Activated CD4-positive, alpha-beta memory T cell treated with anti-CD3 and anti-CD28 coated beads for 36 hours (primary cell): Measurements from ENCODE around the gene ATPAF1. TPM values are rescaled to one million over a fixed set of nuclear protein-coding genes. Genes with fewer than 3 reads are reported as not detected.

Source experiments
- CTCF ChIA-PET: fragments of 350-600 bp; sonication (Branson Sonifier 250); formaldehyde crosslinking; loops from one replicate; lab custom pipeline; 2021; ENCODE audit warnings: antibody characterized with exemption, inconsistent platforms; lab: Charles Lee
- POLR2A ChIA-PET: fragments of 350-600 bp; sonication (Branson Sonifier 250); formaldehyde crosslinking; loops from one replicate; lab custom pipeline; 2021; ENCODE audit warnings: antibody characterized with exemption; lab: Charles Lee
- DNase-seq: peaks from one replicate; pipeline ENCODE4 v3.0.0-alpha.2; 2020
- H3K27ac Mint-ChIP-seq: one replicate; pipeline ENCODE4 v1.8.0; 2021; ENCODE audit warnings: mixed read lengths
- H3K27me3 Mint-ChIP-seq: one replicate; pipeline ENCODE4 v1.8.0; 2021; ENCODE audit warnings: mixed read lengths
- H3K36me3 Mint-ChIP-seq: one replicate; pipeline ENCODE4 v1.8.0; 2021; ENCODE audit warnings: mixed read lengths
- H3K4me1 Mint-ChIP-seq: one replicate; pipeline ENCODE4 v1.8.0; 2021; ENCODE audit warnings: low read depth, mixed read lengths
- H3K4me3 Mint-ChIP-seq: one replicate; pipeline ENCODE4 v1.8.0; 2021; ENCODE audit warnings: mild to moderate bottlenecking, mixed read lengths
- H3K9me3 Mint-ChIP-seq: one replicate; pipeline ENCODE4 v1.8.0; 2021; ENCODE audit warnings: mixed read lengths
- intact Hi-C: fragments of 100-400 bp; cut with micrococcal nuclease; formaldehyde crosslinking; loops from one replicate; pipeline ENCODE4 v1.15.1; 2023
- total RNA-seq, 2 experiments: library from RNA; stranded (reverse); gene quantifications; one replicate each; pipeline ENCODE4 v1.2.3, GENCODE V29; 2021

ATPAF1 gene
- total RNA-seq, 2 experiments from 2014 or later: 45.0 to 45.9 TPM

DNA sequence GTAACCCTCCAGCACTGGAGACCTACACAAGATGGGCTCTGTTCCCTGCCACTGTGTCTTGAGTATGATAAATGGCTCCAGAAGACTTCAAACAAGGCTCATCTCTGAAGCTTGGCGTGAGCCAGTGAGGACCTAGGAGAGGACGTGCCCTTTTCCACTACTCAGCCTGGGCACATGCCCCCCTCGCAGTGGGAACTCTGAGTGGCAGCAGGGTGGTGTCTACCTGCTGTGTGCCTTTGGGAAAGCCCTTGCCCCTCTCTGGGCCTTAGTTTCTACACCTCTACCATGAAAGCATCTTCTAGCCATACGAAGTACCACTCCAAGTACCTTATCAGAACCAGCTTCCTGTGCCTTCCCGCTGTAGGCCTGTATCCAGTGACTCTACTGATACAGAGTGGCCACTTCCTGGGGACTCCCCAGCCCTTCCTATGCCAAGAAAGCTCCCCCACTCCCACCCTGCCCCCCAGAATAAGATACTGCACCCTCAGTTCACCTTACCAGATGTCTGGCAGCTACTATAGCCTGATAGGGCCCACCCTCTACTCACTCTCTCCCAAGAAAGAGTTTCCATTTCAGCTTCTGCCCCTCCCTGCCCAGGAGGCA is 48.4 kb downstream of the ATPAF1 start:
- no peak overlapping the region for H3K4me3 Mint-ChIP-seq
- no peaks in the 10 kb centered on the region for H3K27me3 Mint-ChIP-seq
- peaks cover 29% of the 10 kb centered on the region for H3K4me1 Mint-ChIP-seq
- POLR2A ChIA-PET: interaction anchor here (0.7 kb wide), 1 partner anchor 15 kb away, joined by 3 read pairs; the partner anchor contains the start of gene MKNK1
- H3K27ac Mint-ChIP-seq: no peak overlapping the region
- no peak for DNase-seq
- intact Hi-C loops: loop anchor here (5.0 kb wide), 1 partner anchor 48 kb away; the partner anchor contains the start of gene ATPAF1
- H3K36me3 Mint-ChIP-seq: no peaks in the 10 kb centered on the region
- no peaks in the 10 kb centered on the region for H3K9me3 Mint-ChIP-seq
- CTCF ChIA-PET: interaction anchor here (1.2 to 2.2 kb wide), 2 partner anchors 15 to 105 kb away, joined by 3 to 11 read pairs; no protein-coding TSS in a partner anchor

DNA sequence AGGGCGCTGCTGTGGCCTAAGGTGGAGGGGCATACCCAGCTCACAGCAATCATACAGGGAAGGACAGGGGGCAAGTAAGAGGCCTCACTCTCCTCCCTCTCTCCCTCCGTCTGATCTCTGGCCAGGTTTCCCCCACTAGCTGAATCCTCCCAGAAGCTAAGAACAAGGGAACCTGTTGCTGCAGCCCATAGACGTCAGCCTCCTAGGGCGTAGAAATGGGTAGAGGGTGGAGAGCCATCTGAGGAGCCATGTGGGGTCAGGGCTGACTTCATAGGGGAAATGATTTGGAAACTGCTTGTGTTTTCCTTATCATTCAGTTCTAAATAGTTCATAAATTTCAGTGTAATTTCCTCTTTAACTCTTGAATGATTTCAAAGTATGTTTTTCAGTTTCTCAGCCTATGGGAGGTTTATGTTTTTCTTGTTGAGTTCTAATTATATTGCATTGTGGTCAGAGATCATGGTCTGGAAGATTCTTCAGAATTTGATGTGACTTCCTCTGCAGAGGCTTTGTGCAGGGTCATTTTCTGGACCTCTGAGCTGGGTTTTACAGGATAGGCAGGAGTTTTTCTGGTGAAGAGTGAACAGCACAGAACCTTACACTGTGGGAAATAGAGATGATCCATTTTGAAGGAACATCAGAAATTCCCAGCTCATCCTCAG is 49.3 kb downstream of the ATPAF1 start:
- intact Hi-C loops: loop anchor here (5.0 kb wide), 1 partner anchor 48 kb away; the partner anchor contains the start of gene ATPAF1
- ChIA-PET POLR2A (interaction anchor here (0.7 kb wide), 1 partner anchor 14 kb away, joined by 3 read pairs; the partner anchor contains the start of gene MKNK1), CTCF (interaction anchor here (1.2 to 2.2 kb wide), 2 partner anchors 16 to 106 kb away, joined by 3 to 11 read pairs; no protein-coding TSS in a partner anchor)
- no peak for DNase-seq
- H3K4me1 Mint-ChIP-seq: peaks cover 38% of the 10 kb centered on the region
- H3K27ac Mint-ChIP-seq: no peak overlapping the region
- H3K27me3 Mint-ChIP-seq: no peaks in the 10 kb centered on the region
- H3K36me3 Mint-ChIP-seq: no peaks in the 10 kb centered on the region
- no peak overlapping the region for H3K4me3 Mint-ChIP-seq
- no peaks in the 10 kb centered on the region for H3K9me3 Mint-ChIP-seq

DNA sequence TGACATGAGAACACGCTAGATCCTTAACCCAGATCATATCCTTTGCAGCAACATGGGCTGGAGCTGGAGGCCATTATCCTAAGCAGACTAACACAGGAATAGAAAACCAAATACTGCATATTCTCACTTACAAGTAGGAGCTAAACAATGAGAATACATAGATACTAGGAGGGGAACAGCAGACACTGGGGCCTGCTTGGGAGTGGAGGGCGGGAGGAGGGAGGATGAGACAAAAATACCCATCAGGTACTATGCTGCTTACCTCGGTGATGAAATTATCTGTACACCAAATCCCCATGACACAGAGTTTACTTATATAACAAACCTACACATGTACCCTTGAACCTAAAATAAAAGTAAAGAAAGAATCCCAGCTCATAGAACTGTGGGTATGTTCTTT is 50.3 kb downstream of the ATPAF1 start:
- Mint-ChIP-seq H3K36me3 (no peaks in the 10 kb centered on the region), H3K9me3 (no peaks in the 10 kb centered on the region), H3K4me3 (peak overlapping the region; percentile 86), H3K27me3 (no peaks in the 10 kb centered on the region), H3K27ac (no peak overlapping the region), H3K4me1 (peaks cover 47% of the 10 kb centered on the region)
- CTCF ChIA-PET: interaction anchor here (0.9 to 2.8 kb wide), 4 partner anchors 13 to 107 kb away, joined by 3 to 16 read pairs (median 4); partner anchors contain the start of genes ATPAF1 and MKNK1
- POLR2A ChIA-PET: interaction anchor here (1.5 to 5.5 kb wide), 2 partner anchors 13 to 50 kb away, joined by 4 to 47 read pairs; partner anchors contain the start of genes ATPAF1 and MKNK1
- intact Hi-C loops: loop anchor here (2.0 to 5.0 kb wide), 2 partner anchors 49 to 101 kb away; partner anchors contain the start of genes ATPAF1 and EFCAB14
- no peak for DNase-seq

DNA sequence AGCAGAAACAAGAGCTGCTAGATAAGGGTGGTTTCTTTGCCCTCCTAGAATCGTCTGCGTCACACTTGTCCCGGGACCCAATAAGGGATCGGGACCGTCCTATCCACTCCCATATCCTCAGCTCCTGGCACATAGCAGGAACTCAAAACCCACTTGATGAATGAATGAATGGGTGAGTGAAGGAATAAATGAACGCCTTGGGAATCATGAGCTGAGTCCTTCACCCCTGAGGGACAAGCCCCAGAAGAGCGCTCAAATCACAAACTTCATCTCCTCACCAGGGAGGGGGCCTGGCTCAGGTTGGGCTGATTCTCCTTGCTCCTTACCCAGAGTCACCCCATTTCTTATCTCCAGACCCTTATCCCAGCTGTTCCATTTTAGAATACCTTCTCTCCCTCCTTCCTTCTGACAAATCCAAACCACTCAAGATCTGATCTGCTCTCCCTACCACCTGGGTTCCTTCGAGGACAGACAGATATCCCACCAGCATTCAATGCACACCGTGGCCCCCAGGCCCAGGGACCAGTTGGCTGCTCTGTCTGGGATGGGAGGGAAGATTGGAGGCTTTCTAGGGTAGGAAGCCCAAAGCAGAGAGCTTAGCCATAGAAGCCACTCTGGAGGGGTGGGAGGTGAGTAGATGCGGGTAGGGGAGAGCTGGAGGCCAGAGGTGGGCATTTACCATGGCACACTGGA is 50.9 kb downstream of the ATPAF1 start:
- Mint-ChIP-seq H3K36me3 (no peaks in the 10 kb centered on the region), H3K4me3 (peak overlapping the region; percentile 86), H3K27ac (peak overlapping the region; percentile 54), H3K27me3 (no peaks in the 10 kb centered on the region), H3K4me1 (peaks cover 51% of the 10 kb centered on the region), H3K9me3 (no peaks in the 10 kb centered on the region)
- intact Hi-C loops: loop anchor here (2.0 to 5.0 kb wide), 2 partner anchors 50 to 102 kb away; partner anchors contain the start of genes ATPAF1 and EFCAB14
- POLR2A ChIA-PET: interaction anchor here (0.7 to 5.5 kb wide), 5 partner anchors 13 to 185 kb away, joined by 3 to 47 read pairs (median 3); partner anchors contain the start of genes ATPAF1 and MKNK1
- DNase-seq: no peak
- CTCF ChIA-PET: interaction anchor here (0.9 to 2.8 kb wide), 5 partner anchors 13 to 108 kb away, joined by 3 to 16 read pairs (median 3); partner anchors contain the start of genes ATPAF1 and MKNK1

DNA sequence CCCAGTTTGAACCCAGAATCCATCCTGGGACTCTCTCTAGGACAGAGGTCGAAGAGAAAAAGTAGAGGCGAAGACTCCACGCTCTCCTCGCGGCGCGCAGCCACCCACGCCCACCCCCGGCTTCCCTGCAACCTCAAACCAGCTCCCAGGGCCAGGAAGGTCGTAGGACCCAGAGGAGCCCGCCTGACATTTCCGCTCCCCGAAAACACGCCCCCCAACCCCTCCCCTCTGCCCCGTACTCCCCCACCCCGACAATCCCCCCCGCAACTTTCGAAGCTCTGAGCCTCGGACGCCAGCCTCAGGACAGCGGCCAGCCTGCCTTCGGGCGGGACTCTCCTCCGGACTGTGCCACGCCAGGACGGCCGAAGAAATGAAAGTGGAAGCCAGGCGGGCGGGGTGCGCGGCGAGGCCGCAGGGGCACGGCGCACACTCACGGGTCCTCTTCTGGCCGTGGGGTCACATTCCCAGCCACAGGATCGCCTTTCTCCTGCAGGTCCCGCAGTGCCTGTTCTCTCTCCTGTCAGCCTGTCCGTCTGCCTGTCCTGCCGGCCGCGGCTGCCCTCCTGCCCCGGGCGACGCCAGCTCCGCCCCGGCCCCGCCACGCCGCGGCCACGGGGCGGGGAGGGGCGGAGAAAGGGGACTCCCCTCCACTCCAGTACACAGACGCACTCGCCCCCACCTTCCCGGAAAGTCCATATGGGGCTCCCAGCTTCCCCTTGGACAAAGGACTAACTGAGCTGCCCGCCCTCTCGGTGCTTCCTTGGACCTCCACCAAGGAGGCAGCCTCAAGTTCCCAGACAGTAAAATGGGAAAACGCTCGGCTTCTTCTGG is 51.7 kb downstream of the ATPAF1 start, which contains the start of gene MOB3C:
TSS of gene MOB3C (minus strand) at position 535 of the 831 bp plus-strand sequence. CDS start 3,490 bp downstream, outside the sequence.
- H3K9me3 Mint-ChIP-seq: no peaks in the 10 kb centered on the region
- CTCF ChIA-PET: interaction anchor here (0.7 to 2.8 kb wide), 5 partner anchors 12 to 109 kb away, joined by 3 to 16 read pairs (median 3); partner anchors contain the start of gene MKNK1
- no peaks in the 10 kb centered on the region for H3K36me3 Mint-ChIP-seq
- peak within 1 kb of the TSS; percentile 81 for H3K27ac Mint-ChIP-seq
- DNase-seq: peak; percentile 79
- peaks cover 51% of the 10 kb centered on the region for H3K4me1 Mint-ChIP-seq
- H3K4me3 Mint-ChIP-seq: peak within 1 kb of the TSS; percentile 86
- intact Hi-C loops: loop anchor here (1.0 to 5.0 kb wide), 3 partner anchors 12 to 102 kb away; partner anchors contain the start of genes ATPAF1, EFCAB14 and MKNK1
- POLR2A ChIA-PET: interaction anchor here (0.7 to 5.5 kb wide), 7 partner anchors 12 to 184 kb away, joined by 3 to 47 read pairs (median 4); partner anchors contain the start of genes ATPAF1, EFCAB14 and MKNK1
- H3K27me3 Mint-ChIP-seq: no peaks in the 10 kb centered on the region

DNA sequence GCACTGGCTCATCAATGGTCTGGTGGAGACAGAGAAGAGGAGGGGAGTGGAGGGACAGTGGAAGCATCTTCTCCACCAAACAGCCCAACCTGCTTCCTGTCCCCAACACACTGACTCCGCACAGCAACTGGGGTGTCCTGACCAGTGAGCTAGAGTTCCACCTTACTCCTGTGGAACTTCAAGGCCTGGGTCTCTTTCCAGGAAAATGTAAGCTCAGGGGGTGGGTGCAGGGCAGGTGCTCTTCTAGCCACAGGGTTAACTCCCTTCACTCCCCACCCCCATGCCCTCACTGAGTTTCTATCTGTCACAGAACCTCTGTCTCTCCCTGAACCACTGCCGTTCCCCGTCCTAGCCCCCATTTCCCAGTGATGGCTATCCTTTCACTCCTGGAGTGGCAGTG is 52.4 kb downstream of the ATPAF1 start:
- H3K4me1 Mint-ChIP-seq: peaks cover 53% of the 10 kb centered on the region
- CTCF ChIA-PET: interaction anchor here (1.4 to 2.8 kb wide), 2 partner anchors 11 to 109 kb away, joined by 5 to 16 read pairs; partner anchors contain the start of gene MKNK1
- DNase-seq: peak; percentile 30
- no peaks in the 10 kb centered on the region for H3K36me3 Mint-ChIP-seq
- POLR2A ChIA-PET: interaction anchor here (1.4 to 5.5 kb wide), 3 partner anchors 11 to 103 kb away, joined by 5 to 47 read pairs (median 6); partner anchors contain the start of genes ATPAF1, EFCAB14 and MKNK1
- H3K27me3 Mint-ChIP-seq: no peaks in the 10 kb centered on the region
- no peaks in the 10 kb centered on the region for H3K9me3 Mint-ChIP-seq
- H3K4me3 Mint-ChIP-seq: peak overlapping the region; percentile 86
- intact Hi-C loops: loop anchor here (1.0 to 5.0 kb wide), 3 partner anchors 11 to 103 kb away; partner anchors contain the start of genes ATPAF1, EFCAB14 and MKNK1
- peak overlapping the region; percentile 81 for H3K27ac Mint-ChIP-seq

DNA sequence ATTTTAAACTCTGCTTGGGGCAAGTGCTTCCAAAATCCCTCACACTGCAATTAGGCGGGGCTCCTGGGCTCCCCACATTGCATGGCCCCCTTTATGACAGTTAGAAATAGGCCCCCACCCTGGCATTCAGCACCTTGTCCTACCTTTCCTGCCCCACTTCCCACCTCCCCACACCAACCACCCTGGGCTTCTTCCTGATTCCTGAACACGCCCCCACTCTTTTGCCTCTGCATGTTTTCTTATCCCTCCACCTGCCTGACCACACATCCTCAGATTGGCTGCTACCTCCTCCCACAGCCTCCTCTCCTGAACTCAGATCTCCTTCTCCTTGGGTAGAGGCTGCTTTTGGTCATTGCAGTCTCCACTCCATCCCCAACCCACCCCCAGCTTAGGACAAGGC is 53.1 kb downstream of the ATPAF1 start:
- ChIA-PET CTCF (interaction anchor here (1.4 to 2.8 kb wide), 2 partner anchors 10 to 110 kb away, joined by 5 to 16 read pairs; partner anchors contain the start of gene MKNK1), POLR2A (interaction anchor here (1.4 to 5.5 kb wide), 3 partner anchors 10 to 104 kb away, joined by 5 to 47 read pairs (median 6); partner anchors contain the start of genes ATPAF1, EFCAB14 and MKNK1)
- H3K9me3 Mint-ChIP-seq: no peaks in the 10 kb centered on the region
- no peak for DNase-seq
- no peaks in the 10 kb centered on the region for H3K36me3 Mint-ChIP-seq
- peak overlapping the region; percentile 86 for H3K4me3 Mint-ChIP-seq
- H3K27ac Mint-ChIP-seq: peak overlapping the region; percentile 11
- intact Hi-C loops: loop anchor here (5.0 kb wide), 1 partner anchor 52 kb away; the partner anchor contains the start of gene ATPAF1
- H3K27me3 Mint-ChIP-seq: no peaks in the 10 kb centered on the region
- peaks cover 53% of the 10 kb centered on the region for H3K4me1 Mint-ChIP-seq

DNA sequence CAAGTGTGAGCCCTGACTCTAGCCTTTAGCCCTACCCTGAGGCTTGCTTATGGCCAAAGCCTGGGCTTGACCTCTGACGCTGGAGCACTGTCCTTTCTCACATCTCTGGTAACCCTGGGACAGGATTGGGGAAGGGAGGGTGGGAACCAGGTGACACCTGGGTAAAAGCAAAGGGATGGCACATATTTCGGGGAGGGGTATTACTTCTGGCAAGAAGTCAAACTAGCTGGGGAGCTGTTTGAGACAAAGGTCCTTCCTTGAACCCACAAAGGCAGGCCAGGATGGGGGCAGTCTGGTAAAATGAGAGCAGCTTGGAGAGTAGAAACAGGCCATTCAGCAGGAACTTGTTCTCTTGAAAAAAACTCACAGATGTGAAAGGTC is 53.6 kb downstream of the ATPAF1 start:
- POLR2A ChIA-PET: interaction anchor here (5.5 kb wide), 1 partner anchor 10 kb away, joined by 47 read pairs; the partner anchor contains the start of gene MKNK1
- intact Hi-C loops: no loop called here
- CTCF ChIA-PET: interaction anchor here (0.8 to 2.2 kb wide), 2 partner anchors 11 to 111 kb away, joined by 4 to 13 read pairs; partner anchors contain the start of gene MKNK1
- H3K27ac Mint-ChIP-seq: peak overlapping the region; percentile 8
- no peaks in the 10 kb centered on the region for H3K9me3 Mint-ChIP-seq
- H3K27me3 Mint-ChIP-seq: no peaks in the 10 kb centered on the region
- DNase-seq: no peak
- peaks cover 53% of the 10 kb centered on the region for H3K4me1 Mint-ChIP-seq
- peaks cover 2% of the 10 kb centered on the region for H3K36me3 Mint-ChIP-seq
- no peak overlapping the region for H3K4me3 Mint-ChIP-seq

DNA sequence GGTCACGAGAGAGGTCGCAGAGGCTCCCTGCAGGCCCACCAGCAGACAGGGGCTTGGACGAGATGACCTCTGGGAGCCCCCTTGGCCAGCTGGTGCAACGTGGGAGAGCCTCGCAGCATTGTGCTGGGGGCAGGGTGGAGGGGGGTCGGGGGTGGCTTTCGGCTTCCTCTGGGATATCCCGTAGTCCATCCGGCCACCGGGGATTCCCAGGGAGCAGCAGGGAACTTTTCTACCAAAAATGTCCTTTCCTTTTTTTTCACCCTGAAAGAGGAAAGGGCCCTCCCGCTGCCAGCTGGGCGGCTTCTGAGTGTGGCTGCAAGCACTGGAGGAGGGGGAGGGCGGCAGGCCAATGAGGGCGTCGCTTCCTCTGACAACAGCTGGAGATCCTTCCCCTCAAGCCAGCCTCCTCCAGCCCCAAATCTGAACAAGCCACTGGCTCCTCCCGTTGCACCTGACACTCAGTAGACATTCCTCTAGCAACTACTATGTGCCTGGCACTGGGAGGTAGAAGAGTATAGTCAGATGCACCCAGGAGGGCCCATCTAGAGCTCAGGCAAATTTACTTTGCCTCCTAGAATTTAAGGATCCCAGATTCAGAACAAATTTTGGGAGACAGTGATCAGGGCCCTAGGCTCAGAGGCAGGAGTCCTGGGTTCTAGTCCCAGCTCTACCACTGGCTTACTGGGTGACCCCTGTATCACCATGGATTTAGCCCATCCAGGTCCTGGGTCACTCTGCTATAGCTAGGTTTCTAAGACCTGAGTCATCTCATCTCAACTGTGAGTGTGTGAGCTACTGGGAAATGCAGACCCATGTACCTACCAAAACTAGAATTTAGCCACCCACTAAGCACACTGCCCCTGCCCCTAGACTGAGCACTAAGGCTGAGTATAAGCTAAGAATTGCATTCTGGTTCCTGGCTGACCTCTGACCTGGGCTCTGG is 54.2 kb downstream of the ATPAF1 start:
- intact Hi-C loops: no loop called here
- CTCF ChIA-PET: interaction anchor here (0.8 to 2.2 kb wide), 2 partner anchors 10 to 111 kb away, joined by 4 to 13 read pairs; partner anchors contain the start of gene MKNK1
- peaks cover 8% of the 10 kb centered on the region for H3K36me3 Mint-ChIP-seq
- DNase-seq: peak; percentile 60
- H3K4me1 Mint-ChIP-seq: peaks cover 50% of the 10 kb centered on the region
- H3K27me3 Mint-ChIP-seq: no peaks in the 10 kb centered on the region
- POLR2A ChIA-PET: interaction anchor here (5.5 kb wide), 1 partner anchor 9 kb away, joined by 47 read pairs; the partner anchor contains the start of gene MKNK1
- peak overlapping the region; percentile 8 for H3K27ac Mint-ChIP-seq
- H3K4me3 Mint-ChIP-seq: no peak overlapping the region
- no peaks in the 10 kb centered on the region for H3K9me3 Mint-ChIP-seq
